Epithelial cell of alveolus of lung (primary cell): ENCODE data around the gene POTEB. TPM values are rescaled to one million over a fixed set of nuclear protein-coding genes. Genes with fewer than 3 reads are reported as not detected.

Source experiments
- total RNA-seq: library from RNA; depleted of rRNA; stranded (reverse); fragments of >200 nt; gene quantifications from 2 replicates; pipeline ENCODE4 v1.2.1, GENCODE V29; 2015

POTEB gene
- total RNA-seq, result not detected in 2 replicates

GRCh38 chr15:21877635-21878034, at the start of gene POTEB:
TSS of gene POTEB (minus strand) at chr15:21877735. CDS start at chr15:21877246, 489 bp downstream.

Other genes with a start within 250 kb of the POTEB start
- not detected in 2 replicates for gene OR4M2, start 202.8 kb upstream of the POTEB start, total RNA-seq